WTC11 (cell line): ENCODE results near the gene NKD1. TPM values are rescaled to one million over a fixed set of nuclear protein-coding genes. Genes with fewer than 3 reads are reported as not detected.

Experiments used
- ATAC-seq: fragments of 200-7000 bp; cut with Tn5 transposase; 2 replicates; pipeline ENCODE4 v1.10.0; 2021; ENCODE audit warnings: mild to moderate bottlenecking, moderate library complexity
- CTCF ChIA-PET: fragments of 300-600 bp; sonication (Branson Sonifier 250); formaldehyde crosslinking; loops from one replicate; lab custom pipeline; 2021; ENCODE audit warnings: antibody characterized with exemption; lab: Charles Lee
- POLR2A ChIA-PET: fragments of 350-600 bp; sonication (Branson Sonifier 250); formaldehyde crosslinking; loops from one replicate; lab custom pipeline; 2021; ENCODE audit warnings: antibody characterized with exemption; lab: Charles Lee
- DNase-seq: peaks from one replicate; pipeline ENCODE4 v3.0.0; 2021; ENCODE audit warnings: low spot score
- H3K27ac Mint-ChIP-seq: 2 replicates; pipeline ENCODE4 v1.8.0; 2021; ENCODE audit warnings: mixed read lengths
- H3K27me3 Mint-ChIP-seq: 2 replicates; pipeline ENCODE4 v1.8.0; 2021; ENCODE audit warnings: low read depth, mild to moderate bottlenecking, moderate library complexity, mixed read lengths
- H3K36me3 Mint-ChIP-seq: 2 replicates; pipeline ENCODE4 v1.8.0; 2021; ENCODE audit warnings: mixed read lengths
- H3K4me1 Mint-ChIP-seq: 2 replicates; pipeline ENCODE4 v1.8.0; 2022; ENCODE audit warnings: mixed read lengths
- H3K4me3 Mint-ChIP-seq: 2 replicates; pipeline ENCODE4 v1.8.0; 2021; ENCODE audit warnings: mild to moderate bottlenecking, moderate library complexity, mixed read lengths
- H3K9me3 Mint-ChIP-seq: 2 replicates; pipeline ENCODE4 v1.8.0; 2021; ENCODE audit warnings: mixed read lengths
- ATF3 ChIP-seq: sonication (generic); formaldehyde crosslinking; conservative IDR thresholded peaks from 2 replicates; pipeline ENCODE4 v1.8.1; 2022; ENCODE audit warnings: mild to moderate bottlenecking, missing genetic modification reagents
- CBFB ChIP-seq: sonication (generic); formaldehyde crosslinking; IDR thresholded peaks from 2 replicates; pipeline ENCODE4 v1.8.1; 2022; ENCODE audit warnings: mild to moderate bottlenecking, low read depth, missing genetic modification reagents
- CREM ChIP-seq: sonication (generic); formaldehyde crosslinking; IDR thresholded peaks from 2 replicates; pipeline ENCODE4 v1.8.1; 2022; ENCODE audit warnings: mild to moderate bottlenecking, missing genetic modification reagents, moderate library complexity
- E2F4 ChIP-seq: sonication (generic); formaldehyde crosslinking; IDR thresholded peaks from 2 replicates; pipeline ENCODE4 v1.8.1; 2022; ENCODE audit warnings: low read depth, mild to moderate bottlenecking, moderate library complexity, missing genetic modification reagents, borderline replicate concordance
- ESRRA ChIP-seq: sonication (generic); formaldehyde crosslinking; IDR thresholded peaks from 2 replicates; pipeline ENCODE4 v1.8.1; 2022; ENCODE audit warnings: mild to moderate bottlenecking, missing genetic modification reagents, borderline replicate concordance
- ETV6 ChIP-seq: sonication (generic); formaldehyde crosslinking; IDR thresholded peaks from 2 replicates; pipeline ENCODE4 v1.8.1; 2022; ENCODE audit warnings: mild to moderate bottlenecking, missing genetic modification reagents
- FOXK1 ChIP-seq: sonication (generic); formaldehyde crosslinking; IDR thresholded peaks from 2 replicates; pipeline ENCODE4 v1.8.0; 2022; ENCODE audit warnings: mild to moderate bottlenecking, moderate library complexity, missing genetic modification reagents
- GABPB1 ChIP-seq: sonication (generic); formaldehyde crosslinking; IDR thresholded peaks from 2 replicates; pipeline ENCODE4 v1.8.1; 2023; ENCODE audit warnings: mild to moderate bottlenecking, missing genetic modification reagents
- MAX ChIP-seq: sonication (generic); formaldehyde crosslinking; IDR thresholded peaks from 2 replicates; pipeline ENCODE4 v1.8.0; 2022; ENCODE audit warnings: mild to moderate bottlenecking, missing genetic modification reagents
- MXD4 ChIP-seq: fragments of 250-450 bp; sonication (Bioruptor Pico); IDR thresholded peaks from 2 replicates; pipeline ENCODE4 v1.8.0; 2021; ENCODE audit warnings: mild to moderate bottlenecking, moderate library complexity, borderline replicate concordance
- NFATC4 ChIP-seq: fragments of 250-450 bp; sonication (Bioruptor Pico); IDR thresholded peaks from 2 replicates; pipeline ENCODE4 v1.9.0; 2021; ENCODE audit warnings: mild to moderate bottlenecking
- NR1H2 ChIP-seq: sonication (generic); formaldehyde crosslinking; IDR thresholded peaks from 2 replicates; pipeline ENCODE4 v1.9.0; 2021; ENCODE audit warnings: mild to moderate bottlenecking, moderate library complexity, missing genetic modification reagents
- NR3C1 ChIP-seq: sonication (generic); formaldehyde crosslinking; conservative IDR thresholded peaks from 2 replicates; pipeline ENCODE4 v1.8.1; 2023; ENCODE audit warnings: low read depth, mild to moderate bottlenecking, missing genetic modification reagents
- PRRX2 ChIP-seq: fragments of 250-450 bp; sonication (Bioruptor Pico); IDR thresholded peaks from 2 replicates; pipeline ENCODE4 v1.8.0; 2021; ENCODE audit warnings: mild to moderate bottlenecking
- TCF7 ChIP-seq: sonication (generic); formaldehyde crosslinking; IDR thresholded peaks from 2 replicates; pipeline ENCODE4 v1.8.0; 2022; ENCODE audit warnings: mild to moderate bottlenecking, low read depth, missing genetic modification reagents, moderate library complexity
- ZNF121 ChIP-seq: sonication (generic); formaldehyde crosslinking; IDR thresholded peaks from 2 replicates; pipeline ENCODE4 v1.8.0; 2023; ENCODE audit warnings: missing genetic modification reagents
- ZNF232 ChIP-seq: sonication (generic); formaldehyde crosslinking; IDR thresholded peaks from 2 replicates; pipeline ENCODE4 v1.8.0; 2022; ENCODE audit warnings: mild to moderate bottlenecking, missing genetic modification reagents
- ZNF423 ChIP-seq: fragments of 250-450 bp; sonication (Bioruptor Pico); IDR thresholded peaks from 2 replicates; pipeline ENCODE4 v2.1.2; 2022; ENCODE audit warnings: mild to moderate bottlenecking, moderate library complexity
- ZNF671 ChIP-seq: fragments of 250-450 bp; sonication (Bioruptor Pico); IDR thresholded peaks from 2 replicates; pipeline ENCODE4 v1.8.0; 2021; ENCODE audit warnings: mild to moderate bottlenecking
- total RNA-seq: library from RNA; stranded (reverse); gene quantifications from 3 replicates; pipeline ENCODE4 v1.2.3, GENCODE V29; 2021
- TF ChIP-seq, protein P1 (sequence below): sonication (generic); formaldehyde crosslinking; IDR thresholded peaks from 2 replicates; pipeline ENCODE4 v1.8.1; 2023; ENCODE audit warnings: mild to moderate bottlenecking, missing genetic modification reagents
- TF ChIP-seq, protein P2 (sequence below): sonication (generic); formaldehyde crosslinking; IDR thresholded peaks from 2 replicates; pipeline ENCODE4 v1.8.1; 2023; ENCODE audit warnings: mild to moderate bottlenecking, missing genetic modification reagents, moderate library complexity
- TF ChIP-seq, protein P3 (sequence below): sonication (generic); formaldehyde crosslinking; IDR thresholded peaks from 2 replicates; pipeline ENCODE4 v1.8.1; 2022; ENCODE audit warnings: mild to moderate bottlenecking, moderate library complexity, missing genetic modification reagents

NKD1 gene
- total RNA-seq, 1 experiment from 2014 or later, result 6.0 TPM

GRCh38 chr16:50641818-50642187 is 93.6 kb downstream of the NKD1 start (continued):
- no peak for TF ChIP-seq GABPB1 (CRISPR knock-in tag)
- TF ChIP-seq CBFB (CRISPR knock-in tag), result no peak
- TF ChIP-seq TCF7 (CRISPR knock-in tag), result no peak
- TF ChIP-seq NR3C1 (CRISPR knock-in tag), result no peak
- no peak for TF ChIP-seq ATF3

DNA sequence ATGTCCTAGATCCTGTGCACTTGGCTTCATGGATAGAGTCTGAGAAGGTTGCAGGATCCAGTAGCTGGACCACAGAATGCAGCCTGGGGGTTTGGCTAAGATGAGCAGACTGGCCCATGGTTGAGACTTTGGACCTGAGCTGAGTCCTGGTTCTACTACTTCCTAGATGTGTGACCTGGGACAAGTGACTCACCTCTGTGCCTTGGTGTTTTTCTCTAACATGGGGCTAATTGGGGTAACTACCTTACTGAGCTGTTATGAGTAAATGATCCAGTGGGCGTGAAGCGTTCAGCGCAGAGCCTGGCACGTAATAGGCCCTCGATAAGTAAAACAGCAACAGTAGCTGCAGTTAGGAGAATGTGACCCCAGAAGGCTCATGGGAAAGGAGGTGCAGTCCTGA is 94.2 kb downstream of the NKD1 start:
- H3K9me3 Mint-ChIP-seq, result no peaks in the 10 kb centered on the region
- TF ChIP-seq ESRRA (CRISPR knock-in tag) (no peak), ZNF232 (CRISPR knock-in tag) (no peak), NFATC4 (CRISPR knock-in tag) (no peak), ZNF121 (CRISPR knock-in tag) (no peak), ZNF423 (CRISPR knock-in tag) (no peak), NR3C1 (CRISPR knock-in tag) (no peak), MXD4 (no peak), FOXK1 (CRISPR knock-in tag) (no peak), NR1H2 (CRISPR knock-in tag) (no peak), ETV6 (CRISPR knock-in tag) (no peak), ATF3 (no peak), MAX (CRISPR knock-in tag) (no peak), ZNF671 (CRISPR knock-in tag) (no peak), E2F4 (no peak), PRRX2 (no peak), CREM (CRISPR knock-in tag) (no peak)
- TF ChIP-seq, protein P1, sequence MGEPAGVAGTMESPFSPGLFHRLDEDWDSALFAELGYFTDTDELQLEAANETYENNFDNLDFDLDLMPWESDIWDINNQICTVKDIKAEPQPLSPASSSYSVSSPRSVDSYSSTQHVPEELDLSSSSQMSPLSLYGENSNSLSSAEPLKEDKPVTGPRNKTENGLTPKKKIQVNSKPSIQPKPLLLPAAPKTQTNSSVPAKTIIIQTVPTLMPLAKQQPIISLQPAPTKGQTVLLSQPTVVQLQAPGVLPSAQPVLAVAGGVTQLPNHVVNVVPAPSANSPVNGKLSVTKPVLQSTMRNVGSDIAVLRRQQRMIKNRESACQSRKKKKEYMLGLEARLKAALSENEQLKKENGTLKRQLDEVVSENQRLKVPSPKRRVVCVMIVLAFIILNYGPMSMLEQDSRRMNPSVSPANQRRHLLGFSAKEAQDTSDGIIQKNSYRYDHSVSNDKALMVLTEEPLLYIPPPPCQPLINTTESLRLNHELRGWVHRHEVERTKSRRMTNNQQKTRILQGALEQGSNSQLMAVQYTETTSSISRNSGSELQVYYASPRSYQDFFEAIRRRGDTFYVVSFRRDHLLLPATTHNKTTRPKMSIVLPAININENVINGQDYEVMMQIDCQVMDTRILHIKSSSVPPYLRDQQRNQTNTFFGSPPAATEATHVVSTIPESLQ (CRISPR knock-in tag), result no peak
- TF ChIP-seq, protein P2, sequence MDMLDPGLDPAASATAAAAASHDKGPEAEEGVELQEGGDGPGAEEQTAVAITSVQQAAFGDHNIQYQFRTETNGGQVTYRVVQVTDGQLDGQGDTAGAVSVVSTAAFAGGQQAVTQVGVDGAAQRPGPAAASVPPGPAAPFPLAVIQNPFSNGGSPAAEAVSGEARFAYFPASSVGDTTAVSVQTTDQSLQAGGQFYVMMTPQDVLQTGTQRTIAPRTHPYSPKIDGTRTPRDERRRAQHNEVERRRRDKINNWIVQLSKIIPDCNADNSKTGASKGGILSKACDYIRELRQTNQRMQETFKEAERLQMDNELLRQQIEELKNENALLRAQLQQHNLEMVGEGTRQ (CRISPR knock-in tag), result no peak
- TF ChIP-seq, protein P3, sequence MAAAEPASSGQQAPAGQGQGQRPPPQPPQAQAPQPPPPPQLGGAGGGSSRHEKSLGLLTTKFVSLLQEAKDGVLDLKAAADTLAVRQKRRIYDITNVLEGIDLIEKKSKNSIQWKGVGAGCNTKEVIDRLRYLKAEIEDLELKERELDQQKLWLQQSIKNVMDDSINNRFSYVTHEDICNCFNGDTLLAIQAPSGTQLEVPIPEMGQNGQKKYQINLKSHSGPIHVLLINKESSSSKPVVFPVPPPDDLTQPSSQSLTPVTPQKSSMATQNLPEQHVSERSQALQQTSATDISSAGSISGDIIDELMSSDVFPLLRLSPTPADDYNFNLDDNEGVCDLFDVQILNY (CRISPR knock-in tag), result no peak
- H3K4me3 Mint-ChIP-seq, result no peak overlapping the region
- DNase-seq (no peak), ATAC-seq (no peak)
- H3K27me3 Mint-ChIP-seq, result no peaks in the 10 kb centered on the region
- POLR2A ChIA-PET, result no interaction called here
- H3K27ac Mint-ChIP-seq, result no peak overlapping the region
- H3K4me1 Mint-ChIP-seq, result peaks cover 15% of the 10 kb centered on the region
- H3K36me3 Mint-ChIP-seq, result no peaks in the 10 kb centered on the region
- CTCF ChIA-PET, result interaction anchor here (0.7 kb wide), 1 partner anchor 48 kb away, joined by 3 read pairs; no protein-coding TSS in a partner anchor
